Cardiac fibroblast (primary cell): ENCODE data around the gene RTP2.

Experiments used
- DNase-seq, 2 donors: peaks; one replicate each; pipeline versions ENCODE4 v3.0.0 to v3.0.0-alpha.2; 2010; ENCODE audit warnings: low read depth in 2 of 2
- H3K4me3 ChIP-seq, 2 donors: replicated peaks in 1 of 2; 1 replicate in 1 of 2; 2 replicates in 1 of 2; pipeline ENCODE4 v1.5.1; 2011; ENCODE audit warnings: low read depth in 2 of 2, low read length in 2 of 2, mild to moderate bottlenecking in 2 of 2, moderate library complexity in 1 of 2
- TF ChIP-seq, protein P1 (sequence below): IDR thresholded peaks from one replicate; pipeline ENCODE4 v1.5.1; 2011; ENCODE audit warnings: low read depth, mild to moderate bottlenecking, low read length, inconsistent platforms

The RTP2 gene

DNA sequence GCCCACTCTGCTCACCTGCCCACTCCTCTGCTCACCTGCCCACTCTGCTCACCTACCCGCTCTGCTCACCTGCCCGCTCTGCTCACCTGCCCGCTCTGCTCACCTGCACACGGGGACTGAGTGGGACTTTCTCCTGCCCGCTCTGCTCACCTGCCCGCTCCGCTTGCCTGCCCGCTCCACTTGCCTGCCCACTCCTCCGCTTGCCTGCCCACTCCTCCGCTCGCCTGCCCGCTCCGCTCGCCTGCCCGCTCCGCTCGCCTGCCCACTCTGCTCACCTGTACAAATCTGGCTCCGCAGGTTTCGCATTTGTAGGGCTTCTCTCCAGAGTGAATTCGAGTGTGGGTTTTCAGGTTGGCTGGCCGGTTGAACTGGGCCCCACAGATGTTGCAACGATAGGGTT is 22.9 kb upstream of the RTP2 start:
- no peak for DNase-seq
- TF ChIP-seq, protein P1, sequence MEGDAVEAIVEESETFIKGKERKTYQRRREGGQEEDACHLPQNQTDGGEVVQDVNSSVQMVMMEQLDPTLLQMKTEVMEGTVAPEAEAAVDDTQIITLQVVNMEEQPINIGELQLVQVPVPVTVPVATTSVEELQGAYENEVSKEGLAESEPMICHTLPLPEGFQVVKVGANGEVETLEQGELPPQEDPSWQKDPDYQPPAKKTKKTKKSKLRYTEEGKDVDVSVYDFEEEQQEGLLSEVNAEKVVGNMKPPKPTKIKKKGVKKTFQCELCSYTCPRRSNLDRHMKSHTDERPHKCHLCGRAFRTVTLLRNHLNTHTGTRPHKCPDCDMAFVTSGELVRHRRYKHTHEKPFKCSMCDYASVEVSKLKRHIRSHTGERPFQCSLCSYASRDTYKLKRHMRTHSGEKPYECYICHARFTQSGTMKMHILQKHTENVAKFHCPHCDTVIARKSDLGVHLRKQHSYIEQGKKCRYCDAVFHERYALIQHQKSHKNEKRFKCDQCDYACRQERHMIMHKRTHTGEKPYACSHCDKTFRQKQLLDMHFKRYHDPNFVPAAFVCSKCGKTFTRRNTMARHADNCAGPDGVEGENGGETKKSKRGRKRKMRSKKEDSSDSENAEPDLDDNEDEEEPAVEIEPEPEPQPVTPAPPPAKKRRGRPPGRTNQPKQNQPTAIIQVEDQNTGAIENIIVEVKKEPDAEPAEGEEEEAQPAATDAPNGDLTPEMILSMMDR: no peak
- no peak overlapping the region for H3K4me3 ChIP-seq

DNA sequence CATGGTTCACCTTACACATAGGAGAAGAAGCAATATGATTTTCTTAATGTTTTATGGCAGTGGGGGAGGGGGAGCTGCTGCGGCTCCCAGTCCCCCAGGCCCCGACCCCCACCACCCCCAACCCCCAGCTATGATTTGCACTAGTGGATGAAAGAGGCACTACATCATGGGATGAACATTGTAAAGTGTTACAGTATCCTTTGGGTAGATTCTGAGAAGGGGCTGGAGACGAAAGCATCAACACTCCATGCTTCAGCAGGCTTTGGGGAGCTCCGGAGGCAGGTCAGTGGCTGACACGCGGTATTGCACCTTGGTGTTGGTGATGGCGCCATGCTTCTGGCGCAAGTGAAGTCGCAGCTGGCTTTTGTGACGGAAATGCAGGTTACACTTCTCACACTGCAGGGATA is 19.9 kb upstream of the RTP2 start:
- TF ChIP-seq, protein P1: no peak
- no peak overlapping the region for H3K4me3 ChIP-seq
- DNase-seq: no peak

DNA sequence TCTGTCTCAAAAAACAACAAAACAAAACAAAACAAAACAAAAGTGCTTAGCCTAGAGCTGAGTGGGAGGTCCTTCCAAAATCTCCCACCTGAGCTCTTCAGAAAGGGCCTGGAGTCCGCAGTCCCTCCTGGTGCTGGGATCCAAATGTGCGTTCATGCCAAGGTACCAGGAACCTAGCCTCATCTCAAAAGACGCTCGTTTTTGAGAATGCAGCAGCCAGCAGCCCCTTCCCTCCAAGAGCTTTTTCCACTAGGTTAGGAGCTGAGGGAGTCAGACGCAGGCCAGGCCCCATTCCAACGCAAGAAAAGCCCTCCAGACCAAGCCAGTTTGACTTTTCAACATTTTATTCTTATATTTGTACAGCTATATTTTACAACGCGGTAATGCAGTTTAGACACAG is 18.7 kb upstream of the RTP2 start:
- DNase-seq: no peak
- TF ChIP-seq, protein P1: no peak
- no peak overlapping the region for H3K4me3 ChIP-seq

DNA sequence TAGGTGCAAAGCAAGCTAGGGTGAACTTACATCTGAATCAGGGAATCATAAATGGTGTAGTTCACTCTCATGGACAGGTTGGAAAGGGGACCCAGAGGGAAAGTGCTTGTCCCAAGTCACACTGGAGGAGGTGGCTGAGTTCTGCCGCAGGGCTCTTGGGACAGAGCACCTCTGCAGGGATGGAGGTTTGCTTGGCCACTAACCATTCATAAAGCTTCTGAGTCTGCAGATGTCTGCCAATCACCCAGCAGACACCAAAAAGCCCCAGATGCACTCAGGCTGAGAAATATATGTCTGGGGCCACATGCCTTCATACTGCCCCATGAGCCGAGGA is 17.9 kb upstream of the RTP2 start:
- TF ChIP-seq, protein P1: no peak
- DNase-seq: no peak
- no peak overlapping the region for H3K4me3 ChIP-seq

DNA sequence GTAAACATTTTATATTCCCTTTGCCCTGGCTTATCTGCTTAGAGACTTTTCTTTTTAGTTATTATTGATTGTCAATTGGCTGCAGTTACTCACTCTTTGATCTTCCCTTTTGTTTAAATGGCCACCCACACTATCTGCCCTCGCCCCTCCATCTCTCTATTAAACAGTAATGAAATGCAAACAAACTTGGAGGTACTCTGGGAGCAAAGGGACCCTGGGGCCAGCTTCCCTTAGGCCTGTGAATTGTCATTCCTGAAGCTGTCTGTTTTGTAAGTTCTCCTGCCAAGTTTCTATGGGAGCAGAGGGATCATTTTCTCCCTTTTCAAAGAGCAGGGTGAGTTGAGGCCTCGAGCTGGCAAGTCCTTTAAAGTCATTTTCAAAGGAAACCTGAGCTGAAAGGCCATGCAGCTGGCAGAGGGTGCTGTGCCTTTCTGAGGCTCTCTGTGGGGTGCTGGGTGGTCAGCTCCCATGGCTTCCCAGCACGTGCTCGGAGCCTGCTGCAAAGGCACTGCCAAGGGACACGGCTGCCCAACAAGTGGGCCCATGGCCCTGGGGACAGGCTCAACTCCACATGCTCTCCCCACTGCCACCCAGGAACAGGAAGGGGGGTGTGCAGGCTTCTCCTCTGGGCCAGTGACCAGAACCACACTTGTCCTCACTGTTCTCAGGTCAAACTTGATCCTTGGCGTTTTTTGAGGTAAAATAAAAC is 17.4 kb upstream of the RTP2 start:
- H3K4me3 ChIP-seq: no peak overlapping the region
- no peak for DNase-seq
- TF ChIP-seq, protein P1: no peak

DNA sequence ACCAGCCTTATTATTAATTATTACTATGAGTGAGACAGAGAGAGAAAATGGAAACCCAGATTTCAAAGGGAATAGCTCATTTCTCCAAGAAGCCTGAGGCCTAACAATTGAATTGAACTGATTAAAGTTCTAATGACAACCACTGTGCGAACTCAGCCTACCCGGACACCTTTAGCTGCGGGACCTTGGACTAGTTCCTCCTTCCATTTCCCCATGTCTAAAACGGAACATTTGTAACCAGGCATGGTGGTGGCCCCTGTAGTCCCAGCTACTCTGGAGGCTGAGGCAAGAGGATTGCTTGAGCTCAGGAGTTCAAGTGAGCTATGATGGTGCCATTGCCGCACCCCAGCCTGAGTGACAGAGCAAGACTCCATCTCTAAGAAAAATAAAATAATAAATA is 16.4 kb upstream of the RTP2 start:
- no peak overlapping the region for H3K4me3 ChIP-seq
- no peak for DNase-seq
- TF ChIP-seq, protein P1: no peak

DNA sequence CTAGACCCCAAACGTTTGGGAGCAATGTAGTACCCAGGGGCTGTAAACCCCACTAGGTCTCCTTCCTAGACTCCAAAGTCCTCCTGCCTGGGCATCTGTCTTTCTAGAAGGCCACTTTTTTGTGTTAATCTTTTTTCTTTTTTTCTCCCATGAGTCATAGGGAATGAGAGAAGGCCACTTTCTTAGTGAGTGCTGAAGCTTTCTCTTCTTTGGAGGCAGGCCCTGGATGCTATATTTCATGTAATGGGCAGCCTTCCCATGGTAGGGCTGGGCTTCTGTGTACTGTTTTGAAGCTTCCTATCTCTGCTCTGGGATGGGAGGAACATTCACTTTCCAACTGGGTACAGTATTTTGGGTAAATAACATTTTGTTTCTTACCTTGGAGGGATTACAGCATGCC is 15.2 kb upstream of the RTP2 start:
- DNase-seq: peak in 1 of 2 donors; percentile 34

More for the DNA sequence above, 15.2 kb upstream of the RTP2 start:
- no peak overlapping the region for H3K4me3 ChIP-seq
- TF ChIP-seq, protein P1: no peak
